Measurements from ENCODE around the gene NSUN2.

DNA sequence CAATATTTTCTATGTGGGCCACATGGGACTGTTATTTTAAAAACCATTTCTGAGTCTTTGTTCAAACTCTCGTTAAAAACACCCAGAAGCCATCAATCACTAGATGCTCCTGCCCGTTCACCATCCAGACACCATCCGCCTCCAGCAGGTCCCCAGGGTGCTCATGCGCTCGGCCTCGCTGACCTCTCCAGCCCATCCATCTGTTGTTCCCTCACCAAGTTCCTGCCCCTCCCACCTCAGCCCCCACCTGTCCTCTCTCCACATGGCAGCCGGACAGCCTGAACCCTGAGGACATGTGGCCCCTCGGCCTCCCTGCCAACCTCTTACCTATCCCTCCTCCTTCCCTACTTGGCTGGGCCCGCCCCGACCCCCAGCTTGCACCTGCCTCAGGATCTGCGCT, 31.6 kb downstream of the NSUN2 start:
- TF ChIP-seq EP300 (IDR thresholded peaks at IDR 0.05) (no peak), POLR2AphosphoS5 (IDR thresholded peaks at IDR 0.05) (no peak), POLR2A (IDR thresholded peaks at IDR 0.05; ENCODE audit: low read depth) (no peak)
- TF ChIP-seq, protein P1, sequence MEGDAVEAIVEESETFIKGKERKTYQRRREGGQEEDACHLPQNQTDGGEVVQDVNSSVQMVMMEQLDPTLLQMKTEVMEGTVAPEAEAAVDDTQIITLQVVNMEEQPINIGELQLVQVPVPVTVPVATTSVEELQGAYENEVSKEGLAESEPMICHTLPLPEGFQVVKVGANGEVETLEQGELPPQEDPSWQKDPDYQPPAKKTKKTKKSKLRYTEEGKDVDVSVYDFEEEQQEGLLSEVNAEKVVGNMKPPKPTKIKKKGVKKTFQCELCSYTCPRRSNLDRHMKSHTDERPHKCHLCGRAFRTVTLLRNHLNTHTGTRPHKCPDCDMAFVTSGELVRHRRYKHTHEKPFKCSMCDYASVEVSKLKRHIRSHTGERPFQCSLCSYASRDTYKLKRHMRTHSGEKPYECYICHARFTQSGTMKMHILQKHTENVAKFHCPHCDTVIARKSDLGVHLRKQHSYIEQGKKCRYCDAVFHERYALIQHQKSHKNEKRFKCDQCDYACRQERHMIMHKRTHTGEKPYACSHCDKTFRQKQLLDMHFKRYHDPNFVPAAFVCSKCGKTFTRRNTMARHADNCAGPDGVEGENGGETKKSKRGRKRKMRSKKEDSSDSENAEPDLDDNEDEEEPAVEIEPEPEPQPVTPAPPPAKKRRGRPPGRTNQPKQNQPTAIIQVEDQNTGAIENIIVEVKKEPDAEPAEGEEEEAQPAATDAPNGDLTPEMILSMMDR (IDR thresholded peaks at IDR 0.05): no peak

All from esophagus muscularis mucosa (tissue), 4 donors.